ENCODE data around the gene INPP5E. TPM values are rescaled to one million over a fixed set of nuclear protein-coding genes. Genes with fewer than 3 reads are reported as not detected.

The INPP5E gene
- total RNA-seq, 1 experiment from 2014 or later, result 16.6 TPM

GRCh38 chr9:136405481-136405880 is 34.2 kb downstream of the INPP5E start:
- no peak for DNase-seq (ENCODE audit: low read depth)

- no peak for DNase-seq (ENCODE audit: low read depth)
Measured at GRCh38 chr9:136404801-136405136, 34.9 kb downstream of the INPP5E start.

DNA sequence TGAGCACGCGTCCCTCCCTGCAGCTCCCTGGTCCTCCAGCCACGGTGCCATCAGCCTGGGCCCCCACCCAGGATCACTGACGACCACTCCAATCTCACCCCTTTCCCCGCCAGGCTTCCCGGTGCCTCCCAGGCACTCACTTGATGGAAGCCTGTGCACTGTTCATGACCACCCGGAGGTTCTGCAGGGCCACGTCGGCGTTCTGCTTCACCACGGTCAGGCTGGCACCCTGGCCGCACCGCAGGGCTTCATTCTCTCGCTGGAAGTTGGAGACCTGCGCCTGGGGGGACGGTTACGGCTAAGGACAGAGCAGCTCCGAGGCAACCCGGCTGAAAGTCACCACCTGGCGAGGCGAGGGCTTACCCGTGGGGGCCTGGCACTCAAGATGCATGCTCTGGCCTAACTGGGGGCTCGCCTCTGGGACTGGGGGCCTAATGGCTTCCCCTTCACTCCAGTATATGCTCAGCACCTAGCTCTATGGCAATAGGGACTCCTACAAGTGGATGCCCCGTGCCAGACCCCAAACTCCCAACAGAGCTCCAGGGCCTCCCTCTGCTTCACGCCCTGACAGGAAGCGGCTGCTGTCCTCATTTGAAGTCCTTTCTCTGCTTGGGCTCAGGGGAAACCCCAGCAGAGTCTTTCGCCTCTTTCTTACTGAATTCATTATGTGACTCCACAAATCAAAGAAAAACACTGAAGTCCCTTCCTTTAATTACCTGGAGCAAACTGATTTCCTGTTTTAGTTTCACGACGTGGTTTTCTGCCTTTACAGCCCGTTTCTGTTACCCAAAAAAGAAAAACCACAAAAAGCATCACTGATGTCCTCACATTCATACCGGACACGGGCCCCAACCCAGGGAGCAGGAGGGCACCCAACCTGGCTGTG is 35.5 kb downstream of the INPP5E start:
- no peak for DNase-seq (ENCODE audit: low read depth)

GRCh38 chr9:136403538-136403914 is 36.1 kb downstream of the INPP5E start:
- no peak for DNase-seq (ENCODE audit: low read depth)

- no peak for DNase-seq (ENCODE audit: low read depth)
Measured at GRCh38 chr9:136402067-136402466, 37.6 kb downstream of the INPP5E start.

GRCh38 chr9:136401173-136401922 is 38.3 kb downstream of the INPP5E start:
- no peak for DNase-seq (ENCODE audit: low read depth)

GRCh38 chr9:136400038-136400834 is 39.4 kb downstream of the INPP5E start, which contains the start of gene SNAPC4:
SNAPC4 (minus strand) TSS chr9:136400170; CDS start chr9:136398428, 1,742 bp downstream.
- peak; percentile 79 for DNase-seq (ENCODE audit: low read depth)

GRCh38 chr9:136399176-136400037 is 40.2 kb downstream of the INPP5E start:
- no peak for DNase-seq (ENCODE audit: low read depth)

DNA sequence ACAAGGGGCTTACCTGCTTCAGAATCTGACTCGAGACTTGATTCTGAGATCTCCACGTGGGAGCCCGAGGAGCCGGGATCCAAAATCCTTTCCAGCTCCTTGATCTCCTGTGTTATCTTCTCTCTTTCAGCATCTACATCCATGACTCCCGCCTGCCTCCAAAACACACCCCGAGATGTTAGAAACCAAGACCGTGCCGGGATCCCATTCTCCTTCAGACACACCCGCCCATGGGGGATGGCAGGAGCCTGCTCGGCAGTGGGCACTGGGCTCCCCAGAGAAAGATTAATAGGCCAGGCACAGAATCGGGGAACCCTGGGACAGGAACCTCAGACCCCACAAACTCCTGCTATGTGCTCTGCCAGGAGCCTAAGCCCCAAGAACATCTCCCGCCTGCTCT is 41.4 kb downstream of the INPP5E start:
- DNase-seq (ENCODE audit: low read depth), result no peak

GRCh38 chr9:136397643-136398042 is 42.0 kb downstream of the INPP5E start:
- DNase-seq (ENCODE audit: low read depth), result no peak

DNA sequence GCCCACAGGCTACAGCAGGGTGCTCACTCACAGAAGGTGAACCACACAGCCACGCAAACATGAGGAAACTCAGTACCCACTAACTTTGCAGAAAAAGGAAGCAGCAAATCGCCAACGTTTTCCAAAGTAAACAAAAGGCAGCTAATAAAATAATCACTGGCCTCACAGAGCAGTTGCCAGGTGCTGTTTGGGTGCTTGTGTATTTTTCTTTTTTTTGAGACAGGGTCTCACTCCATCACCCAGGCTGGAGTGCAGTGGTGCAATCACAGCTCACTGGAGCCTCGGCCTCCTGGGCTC is 43.5 kb downstream of the INPP5E start:
- DNase-seq (ENCODE audit: low read depth), result no peak

DNA sequence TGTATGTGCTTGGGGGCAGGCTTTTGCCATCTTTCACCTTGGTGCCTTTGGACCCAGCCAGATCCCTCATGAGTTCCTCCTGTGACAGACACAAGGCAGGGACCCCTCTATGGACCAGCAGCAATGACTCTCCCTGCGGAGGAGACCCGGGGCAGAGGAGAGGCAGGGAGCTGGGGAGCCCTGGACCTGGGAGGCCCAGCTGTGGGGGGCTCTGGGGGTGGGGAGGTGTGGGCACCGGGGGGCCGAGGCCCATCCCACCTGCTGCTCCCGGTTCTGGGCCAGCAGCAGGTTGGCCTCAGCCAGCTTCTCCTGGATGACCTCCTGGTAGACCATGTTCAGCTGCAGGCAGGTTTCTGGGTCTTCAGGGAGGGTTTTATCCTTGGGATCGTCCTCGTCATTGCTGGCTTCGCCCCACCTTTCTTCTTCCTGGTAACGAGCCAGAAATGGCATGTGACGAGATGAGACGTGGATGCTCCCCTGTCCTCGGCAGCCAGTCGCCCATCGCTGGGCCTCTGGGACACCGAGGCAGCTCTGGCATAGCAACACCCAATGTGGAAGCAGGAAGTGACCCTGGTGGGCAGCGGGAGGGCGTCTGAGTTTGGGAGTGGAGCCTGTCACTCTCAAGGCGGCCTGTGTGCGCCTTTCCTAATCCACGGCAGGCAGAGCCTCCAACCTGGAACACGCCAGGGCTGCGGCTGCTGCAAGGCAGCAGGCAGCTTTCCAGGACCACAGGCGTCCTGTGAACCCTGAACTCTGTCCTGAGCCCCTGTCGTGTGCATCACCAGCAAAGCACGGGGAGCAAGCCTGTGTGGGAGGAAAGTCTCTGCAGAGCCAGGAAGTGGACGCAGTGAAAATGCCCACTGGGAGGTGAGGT is 44.1 kb downstream of the INPP5E start:
- no peak for DNase-seq (ENCODE audit: low read depth)

GRCh38 chr9:136395020-136395340 is 44.7 kb downstream of the INPP5E start:
- no peak for DNase-seq (ENCODE audit: low read depth)

DNA sequence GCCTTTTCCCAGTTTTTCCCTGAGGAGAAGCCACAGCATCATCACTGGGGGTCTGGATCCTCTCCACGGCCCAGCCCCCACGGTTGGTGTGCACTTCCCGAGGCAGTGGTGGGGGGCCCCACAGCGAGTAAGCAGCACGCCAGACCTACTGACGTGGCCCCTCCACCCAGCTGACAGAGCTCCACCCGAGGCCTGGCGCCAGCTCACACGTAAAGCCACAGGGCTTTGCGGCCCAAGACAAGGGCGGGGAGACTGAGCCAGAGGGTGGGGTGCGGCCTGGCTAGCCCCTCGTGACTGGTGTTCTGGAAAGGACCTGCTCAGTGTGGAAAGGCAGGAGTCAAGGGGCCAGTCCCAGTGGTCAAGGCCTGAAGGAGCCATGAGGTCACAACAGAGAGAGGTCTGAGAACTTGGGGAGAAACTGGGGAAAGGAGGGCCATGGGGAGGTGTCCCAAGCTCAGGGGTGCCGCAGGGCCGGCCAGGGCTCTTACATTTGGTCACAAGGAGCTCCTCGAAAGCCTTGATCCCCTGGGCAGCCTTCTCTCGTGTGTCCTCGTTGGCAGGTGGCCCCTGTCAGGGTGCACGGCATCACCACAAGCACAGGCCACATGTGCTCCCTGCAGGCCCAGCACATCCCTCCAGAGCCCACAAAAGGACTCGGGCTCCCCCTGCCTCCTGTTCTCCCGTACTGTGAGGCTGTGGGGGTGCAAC is 45.2 kb downstream of the INPP5E start:
- DNase-seq (ENCODE audit: low read depth), result no peak

- DNase-seq (ENCODE audit: low read depth), result no peak
Measured at GRCh38 chr9:136393531-136393930, 46.1 kb downstream of the INPP5E start.

DNA sequence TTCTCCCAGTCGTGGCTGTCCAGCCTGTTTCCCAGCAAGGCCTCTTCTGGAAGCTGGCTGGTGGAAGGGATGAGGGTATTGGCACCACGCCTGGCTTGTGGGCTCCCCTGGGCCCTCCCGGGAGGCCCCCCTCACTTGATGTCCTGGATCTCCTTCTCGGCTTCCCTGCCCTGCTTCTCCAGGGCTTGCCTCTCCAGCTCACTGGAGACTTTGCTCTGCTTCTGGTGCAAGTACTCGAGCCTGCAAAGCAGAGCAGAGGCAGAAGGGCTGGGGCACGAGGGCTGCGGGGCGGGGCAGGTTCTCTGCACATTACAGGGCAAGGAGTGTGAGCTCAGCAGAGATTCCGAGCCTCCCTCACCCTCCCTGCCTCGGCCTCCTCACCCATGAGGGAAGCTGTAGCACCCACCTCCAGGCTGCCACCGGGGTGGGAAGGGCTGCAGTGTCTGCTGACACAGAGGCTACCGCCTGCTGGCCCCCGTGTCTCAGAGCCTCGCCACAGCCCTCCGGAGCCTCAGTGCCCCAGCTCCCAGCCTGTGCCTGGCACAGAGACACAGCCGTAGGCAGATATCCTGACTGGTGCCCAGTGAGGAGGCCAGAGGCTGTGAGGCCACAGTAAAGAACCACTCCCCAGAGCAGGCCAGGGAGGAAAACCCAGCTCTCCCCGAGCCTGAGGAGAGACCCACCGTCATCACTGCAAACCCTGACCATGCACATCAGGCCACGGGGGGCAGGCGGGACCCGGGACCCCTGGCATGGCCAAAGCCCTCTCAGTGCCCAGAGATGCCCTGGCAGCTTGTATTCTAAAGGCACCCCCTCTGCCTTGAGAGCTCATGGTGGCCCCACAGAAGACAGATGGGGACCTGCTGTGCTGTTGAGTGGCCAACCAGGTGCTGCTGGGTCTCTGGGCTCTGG is 46.9 kb downstream of the INPP5E start:
- DNase-seq (ENCODE audit: low read depth), result no peak

DNA sequence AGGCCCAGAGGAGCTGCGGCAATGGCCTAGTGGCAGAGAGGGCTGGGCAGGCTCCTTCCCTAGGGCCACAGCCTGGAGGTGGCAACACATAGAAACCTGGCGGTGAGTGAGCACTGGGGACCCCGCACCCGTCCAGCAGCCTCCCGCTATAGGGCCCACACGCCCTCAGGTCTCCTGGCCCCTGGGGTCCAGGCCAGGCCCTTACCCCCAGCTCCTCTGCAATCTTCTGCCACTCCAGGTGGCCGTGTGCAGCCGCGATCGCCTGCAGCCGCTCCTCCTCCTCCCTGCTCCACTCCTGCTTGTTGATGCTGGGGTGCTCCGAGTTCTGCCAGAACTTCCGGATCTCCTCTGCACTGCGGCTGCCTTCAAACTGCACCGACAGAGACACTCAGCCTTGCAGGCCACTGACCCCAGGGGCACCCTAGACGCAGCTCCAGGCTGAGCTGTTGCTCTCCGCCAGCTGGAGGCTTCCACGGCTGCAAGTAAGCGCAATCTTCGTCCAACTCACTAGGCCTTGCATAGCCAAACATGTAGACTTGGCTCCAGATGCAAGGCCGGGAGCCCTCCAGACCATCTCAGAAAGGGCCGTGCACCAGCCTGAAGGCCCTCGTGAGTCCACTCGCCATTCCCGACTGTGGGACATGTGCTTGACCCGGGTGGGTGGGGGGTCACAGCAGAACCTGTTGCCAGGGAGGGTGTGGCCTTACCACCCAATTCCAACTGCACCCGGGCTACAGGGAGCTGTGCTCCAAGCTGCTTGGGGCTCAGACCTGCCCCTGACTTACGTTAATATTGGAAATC is 47.7 kb downstream of the INPP5E start:
- DNase-seq (ENCODE audit: low read depth), result no peak

DNA sequence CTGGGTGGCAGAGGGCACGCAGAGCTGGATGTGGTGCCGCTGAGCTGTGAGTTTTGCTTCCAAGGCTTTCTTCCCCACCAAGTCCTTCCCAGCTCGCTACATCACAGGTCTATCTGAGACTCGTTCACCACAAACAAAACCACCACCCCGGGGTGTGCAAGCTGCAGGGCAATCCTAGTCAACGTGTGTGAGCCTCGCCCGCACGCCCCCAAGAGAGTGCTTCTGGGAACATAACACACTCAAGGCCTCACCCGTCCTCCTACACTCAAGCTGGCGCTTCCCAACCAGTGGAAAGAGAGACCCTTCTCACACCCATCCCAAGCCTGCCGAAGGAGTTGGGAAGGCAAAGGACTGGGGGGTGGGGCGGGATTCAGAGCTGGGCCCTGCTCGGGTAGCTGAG is 50.2 kb downstream of the INPP5E start:
- DNase-seq (ENCODE audit: low read depth), result no peak

Measured in HT1080 (cell line).